ENCODE measurements around the gene UGT2B7. TPM values are rescaled to one million over a fixed set of nuclear protein-coding genes. Genes with fewer than 3 reads are reported as not detected.

UGT2B7 gene
- total RNA-seq, 1 experiment from 2014 or later = not detected

GRCh38 chr4:69071286-69071685 lies 25.0 kb upstream of the UGT2B7 start:
- no peaks in the 10 kb centered on the region for H3K27me3 ChIP-seq (ENCODE audit: insufficient read depth, low read length)
- H3K18ac ChIP-seq (ENCODE audit: insufficient read length, low read depth, low read length) = no peak overlapping the region
- no peak overlapping the region for H2BK20ac ChIP-seq (ENCODE audit: low read depth, low read length, poor library complexity, severe bottlenecking)
- no peak overlapping the region for H3K56ac ChIP-seq (ENCODE audit: insufficient read length, low read depth, low read length)
- no peak overlapping the region for H3K4ac ChIP-seq (ENCODE audit: low read depth, low read length)
- H3K4me2 ChIP-seq (ENCODE audit: insufficient read depth, insufficient read length, low read length) = no peak overlapping the region
- H2BK12ac ChIP-seq (ENCODE audit: insufficient read length, low read depth, low read length) = no peak overlapping the region
- no peaks in the 10 kb centered on the region for H3K4me1 Mint-ChIP-seq
- no peaks in the 10 kb centered on the region; the same call in 1 of the 2 replicates for H3K4me1 ChIP-seq (ENCODE audit: insufficient read depth, low read length)
- H3K27me3 Mint-ChIP-seq (ENCODE audit: low read depth) = no peaks in the 10 kb centered on the region
- no peak for TF ChIP-seq CTCF (conservative IDR thresholded peaks at IDR 0.05)
- H2BK15ac ChIP-seq (ENCODE audit: low read depth, low read length) = no peak overlapping the region
- H3K79me1 ChIP-seq (ENCODE audit: insufficient read depth, low read depth, low read length, poor library complexity, severe bottlenecking) = no peaks in the 10 kb centered on the region
- H2BK5ac ChIP-seq (ENCODE audit: insufficient read length, low read length) = no peak overlapping the region
- no peaks in the 10 kb centered on the region; the same call in 1 of the 2 replicates for H3K79me2 ChIP-seq (ENCODE audit: insufficient read depth, low read length)
- H3K9me3 ChIP-seq (ENCODE audit: control insufficient read depth, low read depth, low read length) = no peaks in the 10 kb centered on the region
- no peaks in the 10 kb centered on the region for H3K36me3 Mint-ChIP-seq (ENCODE audit: insufficient read depth in 1 of 3, low read depth in 3 of 3)
- H2BK120ac ChIP-seq (ENCODE audit: low read depth, low read length, poor library complexity, severe bottlenecking) = no peak overlapping the region
- no peak for DNase-seq
- H3K9ac ChIP-seq (ENCODE audit: extremely low read depth, insufficient read length, low read length) = no peak overlapping the region
- H4K5ac ChIP-seq (ENCODE audit: insufficient read length, low read depth, low read length) = no peak overlapping the region
- no peak overlapping the region for H3K4me3 Mint-ChIP-seq
- H3T11ph ChIP-seq (ENCODE audit: low read length) = no peak overlapping the region
- H3K23ac ChIP-seq (ENCODE audit: insufficient read length, low read depth, low read length) = no peak overlapping the region
- no peak overlapping the region for H4K91ac ChIP-seq (ENCODE audit: insufficient read length, low read depth, low read length)
- H4K8ac ChIP-seq (replicated peaks; ENCODE audit: insufficient read length, low read depth, low read length) = no peak overlapping the region
- no peak overlapping the region for H2AK5ac ChIP-seq (ENCODE audit: insufficient read length, low read length)
- no peaks in the 10 kb centered on the region; a peak in 1 of 5 replicates for H3K9me3 Mint-ChIP-seq
- no peaks in the 10 kb centered on the region for H4K20me1 ChIP-seq (ENCODE audit: control insufficient read depth, insufficient read depth, insufficient read length)
- H2AFZ ChIP-seq (ENCODE audit: low read length) = no peak overlapping the region
- H3K27ac Mint-ChIP-seq = no peak overlapping the region
- no CpG with 5 or more reads among the region's 1 CpG for WGBS (ENCODE audit: extremely low coverage, insufficient read length, low lambda C conversion rate)
- H3K27ac ChIP-seq (ENCODE audit: insufficient read length, low read depth, low read length) = no peak overlapping the region
- H3K14ac ChIP-seq (ENCODE audit: insufficient read depth, low read length) = no peak overlapping the region
- no peaks in the 10 kb centered on the region for H3K23me2 ChIP-seq (ENCODE audit: insufficient read length, low read depth, low read length, poor library complexity, severe bottlenecking)

Measured in H9 (cell line).